GM12878 (cell line): ENCODE measurements around the gene WDFY4. TPM values are rescaled to one million over a fixed set of nuclear protein-coding genes. Genes with fewer than 3 reads are reported as not detected.

Source experiments
- ATAC-seq: fragments of 200-7000 bp; cut with Tn5 transposase; 3 replicates; pipeline ENCODE4 v1.9.1; 2020; ENCODE audit warnings: mild to moderate bottlenecking, moderate library complexity
- BruUV-seq: library from RNA; stranded (reverse); fragments of 400-500 nt; replicated peaks from 2 replicates; lab custom pipeline; 2021; lab: Mats Ljungman, UMichigan
- CTCF ChIA-PET: fragments of 300-600 bp; sonication (Branson Sonifier 250); formaldehyde crosslinking; extraction: SDS; loops from one replicate; lab custom pipeline; 2021; ENCODE audit warnings: inconsistent platforms; lab: Yijun Ruan, JAX
- POLR2A ChIA-PET: fragments of 350-600 bp; formaldehyde crosslinking; extraction: SDS; loops from one replicate; lab custom pipeline; 2021; ENCODE audit warnings: inconsistent platforms; lab: Charles Lee
- RAD21 ChIA-PET: fragments of 300-600 bp; sonication (Branson Sonifier 250); formaldehyde crosslinking; loops from one replicate; lab custom pipeline; 2023; ENCODE audit warnings: antibody characterized with exemption; ENCODE audit not compliant: unreplicated experiment; lab: Charles Lee
- SMC1A ChIA-PET: fragments of 300-600 bp; sonication (Branson Sonifier 250); formaldehyde crosslinking; loops from one replicate; lab custom pipeline; 2023; ENCODE audit not compliant: unreplicated experiment, uncharacterized antibody; lab: Charles Lee
- DNase-seq: peaks from one replicate; pipeline ENCODE4 v3.0.0-alpha.2; 2011; ENCODE audit warnings: low read depth, low spot score
- FAIRE-seq: peaks from 3 replicates; lab custom pipeline; 2011; peaks lifted over from hg19 to GRCh38; lab: Jason Lieb, UNC
- H2AFZ ChIP-seq: 2 replicates; pipeline ENCODE4 v1.6.0; 2011; ENCODE audit warnings: low read depth, low read length, control low read depth; ENCODE audit not compliant: control insufficient read depth
- H3K27ac ChIP-seq: 2 replicates; pipeline ENCODE4 v1.5.1; 2011; ENCODE audit warnings: control low read depth; ENCODE audit not compliant: control insufficient read depth, insufficient read depth
- H3K27me3 ChIP-seq, 2 experiments: replicated peaks in 1 of 2; 2 replicates each; pipeline versions ENCODE4 v1.6.0 to v1.6.1; 2011; ENCODE audit warnings: low read length in 1 of 2; ENCODE audit not compliant: control insufficient read depth in 2 of 2, insufficient read depth in 2 of 2
- H3K36me3 ChIP-seq, 2 experiments: 2 replicates each; pipeline ENCODE4 v1.5.1; 2011; ENCODE audit warnings: low read length in 1 of 2; ENCODE audit not compliant: control insufficient read depth in 2 of 2, insufficient read depth in 2 of 2
- H3K4me1 ChIP-seq: 2 replicates; pipeline ENCODE4 v1.6.1; 2011; ENCODE audit warnings: mild to moderate bottlenecking, low read length, moderate library complexity, mixed read lengths; ENCODE audit not compliant: control insufficient read depth, insufficient read depth
- H3K4me2 ChIP-seq: 2 replicates; pipeline ENCODE4 v1.6.0; 2011; ENCODE audit warnings: control low read depth; ENCODE audit not compliant: control insufficient read depth, insufficient read depth
- H3K4me3 ChIP-seq: fragments of 200-600 bp; sonication (generic); 2 replicates; pipeline ENCODE4 v1.5.1; 2016
- H3K79me2 ChIP-seq: 2 replicates; pipeline ENCODE4 v1.6.0; 2011; ENCODE audit warnings: low read length; ENCODE audit not compliant: control insufficient read depth, insufficient read depth
- H3K9ac ChIP-seq: 2 replicates; pipeline ENCODE4 v1.8.0; 2011; ENCODE audit warnings: low read length, control low read depth, mixed read lengths; ENCODE audit not compliant: control insufficient read depth, insufficient read depth
- H3K9me3 ChIP-seq: replicated peaks from 3 replicates; pipeline ENCODE4 v1.5.1; 2011; ENCODE audit warnings: mild to moderate bottlenecking, low read length; ENCODE audit not compliant: control insufficient read depth, insufficient read depth
- H4K20me1 ChIP-seq: 2 replicates; pipeline ENCODE4 v1.6.0; 2011; ENCODE audit not compliant: control insufficient read depth, insufficient read depth
- ASH2L ChIP-seq: fragments of 300-600, 200-600 bp; sonication (generic); IDR thresholded peaks from 2 replicates; pipeline ENCODE4 v1.6.1; 2017; ENCODE audit warnings: low read depth, mild to moderate bottlenecking, borderline replicate concordance
- BACH1 ChIP-seq: fragments of 450-650 bp; IDR thresholded peaks from 2 replicates; pipeline ENCODE4 v1.6.1; 2017; ENCODE audit warnings: mild to moderate bottlenecking, borderline replicate concordance
- CBFB ChIP-seq: IDR thresholded peaks from 2 replicates; pipeline ENCODE4 v1.6.1; 2016; ENCODE audit warnings: antibody characterized with exemption, low read depth
- CEBPB ChIP-seq, 2 experiments: fragments of 150-350 bp in 1 of 2; IDR thresholded peaks; 2 replicates each; pipeline ENCODE4 v1.6.1; 2012 to 2014; ENCODE audit warnings: low read depth in 2 of 2, low read length in 2 of 2, borderline replicate concordance in 1 of 2, inconsistent platforms in 1 of 2
- NRF1 ChIP-seq: conservative IDR thresholded peaks from 2 replicates; pipeline ENCODE4 v1.6.1; 2011; ENCODE audit warnings: mild to moderate bottlenecking, low read depth, low read length, improper control_type of control experiment
- PBX3 ChIP-seq: IDR thresholded peaks from 2 replicates; pipeline ENCODE4 v1.6.1; 2011; ENCODE audit warnings: mild to moderate bottlenecking, low read depth, low read length, moderate library complexity; ENCODE audit not compliant: insufficient replicate concordance
- SMAD5 ChIP-seq: IDR thresholded peaks from 2 replicates; pipeline ENCODE4 v1.6.1; 2016; ENCODE audit warnings: antibody characterized with exemption, low read depth
- SPI1 ChIP-seq: IDR thresholded peaks from 2 replicates; pipeline ENCODE4 v1.6.1; 2011; ENCODE audit warnings: low read depth, mild to moderate bottlenecking, low read length, moderate library complexity, borderline replicate concordance; ENCODE audit not compliant: insufficient read depth
- WRNIP1 ChIP-seq: IDR thresholded peaks from 2 replicates; pipeline ENCODE4 v1.6.1; 2011; ENCODE audit warnings: low read depth, low read length, improper control_type of control experiment, borderline replicate concordance
- ZNF207 ChIP-seq: fragments of 450-650 bp; IDR thresholded peaks from 2 replicates; pipeline ENCODE4 v1.6.1; 2014; ENCODE audit warnings: antibody characterized with exemption, mild to moderate bottlenecking, borderline replicate concordance
- ZNF24 ChIP-seq: fragments of 450-650 bp; IDR thresholded peaks from 2 replicates; pipeline ENCODE4 v1.6.1; 2017; ENCODE audit warnings: antibody characterized with exemption, mild to moderate bottlenecking
- ZNF622 ChIP-seq: fragments of 450-650 bp; IDR thresholded peaks from 2 replicates; pipeline ENCODE4 v1.6.1; 2017; ENCODE audit warnings: mild to moderate bottlenecking, inconsistent platforms
- WGBS: methylation state at CpG from one replicate; pipeline ENCODE4 v1.1.6; 2016; ENCODE audit warnings: low lambda C conversion rate; ENCODE audit not compliant: insufficient replicate concordance, insufficient coverage; ENCODE audit errors: missing lambda C conversion rate; 5-methylcytosine and 5-hydroxymethylcytosine counted together
- in situ Hi-C: fragments of 300-500 bp; cut with MboI; formaldehyde crosslinking; loops from 9 replicates; pipeline ENCODE4 v1.14.3; 2018; ENCODE audit warnings: mixed read lengths
- intact Hi-C: fragments of 100-400 bp; cut with micrococcal nuclease; formaldehyde crosslinking; loops from one replicate; pipeline ENCODE4 v1.14.2; 2022; ENCODE audit not compliant: unreplicated experiment
- polyA plus RNA-seq, 11 experiments: library from polyadenylated mRNA; depleted of rRNA in 4 of 11; unstranded in 6 of 11; stranded (reverse) in 5 of 11; fragments of >200 nt; fragmentation: Nextera tagmentation in 4 of 11; fragmentation: Illumina TruSeq in 1 of 11; extraction: Ambion mirVana in 4 of 11; extraction: Trizol in 1 of 11; gene quantifications; 1 replicate in 1 of 11; 2 replicates in 10 of 11; pipeline versions ENCODE4 v1.2.1 to v1.2.3, GENCODE V29; 2011 to 2016; ENCODE audit warnings: inconsistent platforms in 2 of 11, missing spikeins in 2 of 11, low read depth in 1 of 11
- total RNA-seq, 4 experiments: library from RNA; depleted of rRNA in 3 of 4; stranded (reverse); fragments of >200 nt in 3 of 4; fragmentation: Illumina TruSeq in 1 of 4; extraction: Trizol in 1 of 4; gene quantifications; 2 replicates each; pipeline versions ENCODE4 v1.2.1 to v1.2.3, GENCODE V29; 2013 to 2021
- TF ChIP-seq, protein P1 (sequence below): fragments of 150-350 bp; IDR thresholded peaks from 2 replicates; pipeline ENCODE4 v1.6.1; 2014; ENCODE audit warnings: mild to moderate bottlenecking, low read depth, low read length
- TF ChIP-seq, protein P2 (sequence below): fragments of 450-650 bp; formaldehyde crosslinking; IDR thresholded peaks from 2 replicates; pipeline ENCODE4 v1.4.0; 2020; ENCODE audit warnings: mild to moderate bottlenecking, moderate library complexity
- TF ChIP-seq, protein P3 (sequence below): fragments of 450-650 bp; formaldehyde crosslinking; IDR thresholded peaks from 2 replicates; pipeline ENCODE4 v1.4.0; 2022; ENCODE audit warnings: mild to moderate bottlenecking, moderate library complexity

Gene WDFY4
- total and polyA plus RNA-seq, 10 of the 15 experiments (the other 5 are each of a cell fraction or from before 2014, with no cell fraction given) = 13.5 to 132 (median 47.3) TPM

DNA sequence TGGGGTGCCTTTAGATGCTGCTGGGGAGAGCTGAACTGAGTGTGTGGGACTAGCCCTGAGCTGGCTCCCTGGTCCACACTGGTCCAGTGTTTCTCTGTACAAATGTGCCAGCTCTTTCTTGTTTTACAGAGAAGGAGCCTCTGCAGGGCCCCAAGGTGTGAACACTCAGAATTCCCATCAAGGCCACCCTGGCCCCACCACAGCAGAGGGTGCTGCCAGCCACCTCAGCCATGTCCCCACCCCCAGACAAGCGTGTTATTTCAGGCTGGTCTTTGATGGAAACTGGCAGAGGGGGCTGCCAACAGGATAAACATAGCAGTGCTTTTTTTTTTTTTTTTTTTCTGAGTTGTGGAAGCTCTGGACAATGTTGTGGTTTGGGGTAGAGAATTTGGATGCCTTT is 323.4 kb downstream of the WDFY4 start:
- no peaks in the 10 kb centered on the region for H3K9me3 ChIP-seq
- ChIA-PET SMC1A (interaction anchor here (0.6 to 1.1 kb wide), 4 partner anchors 22 to 428 kb away, joined by 3 to 4 read pairs (median 3); no protein-coding TSS in a partner anchor), RAD21 (no interaction called here), CTCF (interaction anchor here (2.0 kb wide), 1 partner anchor 350 kb away, joined by 7 read pairs; no protein-coding TSS in a partner anchor), POLR2A (no interaction called here)
- no peak overlapping the region for H3K9ac ChIP-seq
- no peak overlapping the region for H3K27ac ChIP-seq
- ATAC-seq (no peak; the same call in 2 of the 3 replicates), FAIRE-seq (no peak), DNase-seq (no peak)
- H3K4me1 ChIP-seq = no peaks in the 10 kb centered on the region
- intact Hi-C loops = no loop called here
- no peaks in the 10 kb centered on the region for H3K79me2 ChIP-seq
- WGBS = 0% methylated on average over 1 of the region's 1 CpG
- no peak overlapping the region for H2AFZ ChIP-seq
- BruUV-seq = no TSS peak
- H3K27me3 ChIP-seq = no peaks in the 10 kb centered on the region
- no peak overlapping the region for H3K4me2 ChIP-seq
- in situ Hi-C loops = no loop called here
- no peak overlapping the region for H3K4me3 ChIP-seq
- H4K20me1 ChIP-seq = no peaks in the 10 kb centered on the region
- no peaks in the 10 kb centered on the region for H3K36me3 ChIP-seq
- TF ChIP-seq CEBPB (IDR thresholded peaks at IDR 0.05; ENCODE audit: borderline replicate concordance in 1 of 2, low read depth in 2 of 2, low read length in 2 of 2) = no peak
- TF ChIP-seq, protein P1, sequence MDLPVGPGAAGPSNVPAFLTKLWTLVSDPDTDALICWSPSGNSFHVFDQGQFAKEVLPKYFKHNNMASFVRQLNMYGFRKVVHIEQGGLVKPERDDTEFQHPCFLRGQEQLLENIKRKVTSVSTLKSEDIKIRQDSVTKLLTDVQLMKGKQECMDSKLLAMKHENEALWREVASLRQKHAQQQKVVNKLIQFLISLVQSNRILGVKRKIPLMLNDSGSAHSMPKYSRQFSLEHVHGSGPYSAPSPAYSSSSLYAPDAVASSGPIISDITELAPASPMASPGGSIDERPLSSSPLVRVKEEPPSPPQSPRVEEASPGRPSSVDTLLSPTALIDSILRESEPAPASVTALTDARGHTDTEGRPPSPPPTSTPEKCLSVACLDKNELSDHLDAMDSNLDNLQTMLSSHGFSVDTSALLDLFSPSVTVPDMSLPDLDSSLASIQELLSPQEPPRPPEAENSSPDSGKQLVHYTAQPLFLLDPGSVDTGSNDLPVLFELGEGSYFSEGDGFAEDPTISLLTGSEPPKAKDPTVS = no peak
- TF ChIP-seq, protein P2, sequence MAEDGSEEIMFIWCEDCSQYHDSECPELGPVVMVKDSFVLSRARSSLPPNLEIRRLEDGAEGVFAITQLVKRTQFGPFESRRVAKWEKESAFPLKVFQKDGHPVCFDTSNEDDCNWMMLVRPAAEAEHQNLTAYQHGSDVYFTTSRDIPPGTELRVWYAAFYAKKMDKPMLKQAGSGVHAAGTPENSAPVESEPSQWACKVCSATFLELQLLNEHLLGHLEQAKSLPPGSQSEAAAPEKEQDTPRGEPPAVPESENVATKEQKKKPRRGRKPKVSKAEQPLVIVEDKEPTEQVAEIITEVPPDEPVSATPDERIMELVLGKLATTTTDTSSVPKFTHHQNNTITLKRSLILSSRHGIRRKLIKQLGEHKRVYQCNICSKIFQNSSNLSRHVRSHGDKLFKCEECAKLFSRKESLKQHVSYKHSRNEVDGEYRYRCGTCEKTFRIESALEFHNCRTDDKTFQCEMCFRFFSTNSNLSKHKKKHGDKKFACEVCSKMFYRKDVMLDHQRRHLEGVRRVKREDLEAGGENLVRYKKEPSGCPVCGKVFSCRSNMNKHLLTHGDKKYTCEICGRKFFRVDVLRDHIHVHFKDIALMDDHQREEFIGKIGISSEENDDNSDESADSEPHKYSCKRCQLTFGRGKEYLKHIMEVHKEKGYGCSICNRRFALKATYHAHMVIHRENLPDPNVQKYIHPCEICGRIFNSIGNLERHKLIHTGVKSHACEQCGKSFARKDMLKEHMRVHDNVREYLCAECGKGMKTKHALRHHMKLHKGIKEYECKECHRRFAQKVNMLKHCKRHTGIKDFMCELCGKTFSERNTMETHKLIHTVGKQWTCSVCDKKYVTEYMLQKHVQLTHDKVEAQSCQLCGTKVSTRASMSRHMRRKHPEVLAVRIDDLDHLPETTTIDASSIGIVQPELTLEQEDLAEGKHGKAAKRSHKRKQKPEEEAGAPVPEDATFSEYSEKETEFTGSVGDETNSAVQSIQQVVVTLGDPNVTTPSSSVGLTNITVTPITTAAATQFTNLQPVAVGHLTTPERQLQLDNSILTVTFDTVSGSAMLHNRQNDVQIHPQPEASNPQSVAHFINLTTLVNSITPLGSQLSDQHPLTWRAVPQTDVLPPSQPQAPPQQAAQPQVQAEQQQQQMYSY (CRISPR knock-in tag) = no peak
- TF ChIP-seq BACH1 = no peak
- no peak for TF ChIP-seq SPI1
- no peak for TF ChIP-seq WRNIP1
- TF ChIP-seq PBX3 = no peak
- no peak for TF ChIP-seq ZNF622
- no peak for TF ChIP-seq ZNF207
- TF ChIP-seq ZNF24 = no peak
- no peak for TF ChIP-seq ASH2L
- TF ChIP-seq, protein P3, sequence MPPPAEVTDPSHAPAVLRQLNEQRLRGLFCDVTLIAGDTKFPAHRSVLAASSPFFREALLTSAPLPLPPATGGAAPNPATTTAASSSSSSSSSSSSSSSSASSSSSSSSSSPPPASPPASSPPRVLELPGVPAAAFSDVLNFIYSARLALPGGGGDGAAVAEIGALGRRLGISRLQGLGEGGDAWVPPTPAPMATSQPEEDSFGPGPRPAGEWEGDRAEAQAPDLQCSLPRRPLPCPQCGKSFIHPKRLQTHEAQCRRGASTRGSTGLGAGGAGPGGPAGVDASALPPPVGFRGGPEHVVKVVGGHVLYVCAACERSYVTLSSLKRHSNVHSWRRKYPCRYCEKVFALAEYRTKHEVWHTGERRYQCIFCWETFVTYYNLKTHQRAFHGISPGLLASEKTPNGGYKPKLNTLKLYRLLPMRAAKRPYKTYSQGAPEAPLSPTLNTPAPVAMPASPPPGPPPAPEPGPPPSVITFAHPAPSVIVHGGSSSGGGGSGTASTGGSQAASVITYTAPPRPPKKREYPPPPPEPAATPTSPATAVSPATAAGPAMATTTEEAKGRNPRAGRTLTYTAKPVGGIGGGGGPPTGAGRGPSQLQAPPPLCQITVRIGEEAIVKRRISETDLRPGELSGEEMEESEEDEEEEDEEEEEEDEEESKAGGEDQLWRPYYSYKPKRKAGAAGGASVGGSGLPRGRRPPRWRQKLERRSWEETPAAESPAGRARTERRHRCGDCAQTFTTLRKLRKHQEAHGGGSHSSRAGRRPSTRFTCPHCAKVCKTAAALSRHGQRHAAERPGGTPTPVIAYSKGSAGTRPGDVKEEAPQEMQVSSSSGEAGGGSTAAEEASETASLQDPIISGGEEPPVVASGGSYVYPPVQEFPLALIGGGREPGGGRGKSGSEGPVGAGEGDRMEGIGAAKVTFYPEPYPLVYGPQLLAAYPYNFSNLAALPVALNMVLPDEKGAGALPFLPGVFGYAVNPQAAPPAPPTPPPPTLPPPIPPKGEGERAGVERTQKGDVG (CRISPR knock-in tag) = no peak
- no peak for TF ChIP-seq NRF1
- TF ChIP-seq CBFB = no peak
- no peak for TF ChIP-seq SMAD5
